NCI-H2196 (cell line): ENCODE data around the gene CCDC88C.
A peak's percentile ranks its signal among the peaks of the same experiment; 100 is the strongest.

ENCODE experiments used
- DNase-seq: peaks from one replicate; lab custom pipeline; 2025; ENCODE audit not compliant: unreplicated experiment; lab: John Stamatoyannopoulos, UW

CCDC88C gene

GRCh38 chr14:91380610-91381371 lies 36.8 kb downstream of the CCDC88C start:
- no peak for DNase-seq

GRCh38 chr14:91380123-91380522 lies 37.5 kb downstream of the CCDC88C start:
- no peak for DNase-seq

- DNase-seq: no peak
These were observed 38.1 kb downstream of the CCDC88C start for GRCh38 chr14:91379579-91379932.

- DNase-seq: no peak
These were observed 38.6 kb downstream of the CCDC88C start for GRCh38 chr14:91378930-91379578.

- DNase-seq: no peak
These were observed 39.6 kb downstream of the CCDC88C start for GRCh38 chr14:91377700-91378652.

- DNase-seq: no peak
These were observed 40.8 kb downstream of the CCDC88C start for GRCh38 chr14:91376547-91377477.

- DNase-seq: no peak
These were observed 41.7 kb downstream of the CCDC88C start for GRCh38 chr14:91375720-91376452.

GRCh38 chr14:91374879-91375702 lies 42.5 kb downstream of the CCDC88C start:
- DNase-seq: peak; percentile 64

- DNase-seq: no peak
These were observed 43.2 kb downstream of the CCDC88C start for GRCh38 chr14:91374287-91374878.

- no peak for DNase-seq
These were observed 43.9 kb downstream of the CCDC88C start for GRCh38 chr14:91373591-91374254.

- DNase-seq: peak; percentile 8
These were observed 44.7 kb downstream of the CCDC88C start for GRCh38 chr14:91372671-91373495.

- DNase-seq: no peak
These were observed 45.6 kb downstream of the CCDC88C start for GRCh38 chr14:91371990-91372375.

GRCh38 chr14:91371011-91371989 lies 46.3 kb downstream of the CCDC88C start:
- DNase-seq: peak; percentile 6

GRCh38 chr14:91369628-91370445 lies 47.8 kb downstream of the CCDC88C start:
- no peak for DNase-seq

GRCh38 chr14:91368776-91369416 lies 48.7 kb downstream of the CCDC88C start:
- DNase-seq: peak; percentile 3
